GM19099 (cell line): Measurements from ENCODE around the gene RAB10.

Source experiments
- POLR2A ChIP-seq: IDR thresholded peaks from 3 replicates; pipeline ENCODE4 v1.6.1; 2011; ENCODE audit warnings: low read depth; ENCODE audit not compliant: insufficient read length; ENCODE audit errors: extremely low read depth

Gene RAB10

GRCh38 chr2:26011609-26011989 lies 22.3 kb upstream of the RAB10 start:
- no peak for TF ChIP-seq POLR2A

DNA sequence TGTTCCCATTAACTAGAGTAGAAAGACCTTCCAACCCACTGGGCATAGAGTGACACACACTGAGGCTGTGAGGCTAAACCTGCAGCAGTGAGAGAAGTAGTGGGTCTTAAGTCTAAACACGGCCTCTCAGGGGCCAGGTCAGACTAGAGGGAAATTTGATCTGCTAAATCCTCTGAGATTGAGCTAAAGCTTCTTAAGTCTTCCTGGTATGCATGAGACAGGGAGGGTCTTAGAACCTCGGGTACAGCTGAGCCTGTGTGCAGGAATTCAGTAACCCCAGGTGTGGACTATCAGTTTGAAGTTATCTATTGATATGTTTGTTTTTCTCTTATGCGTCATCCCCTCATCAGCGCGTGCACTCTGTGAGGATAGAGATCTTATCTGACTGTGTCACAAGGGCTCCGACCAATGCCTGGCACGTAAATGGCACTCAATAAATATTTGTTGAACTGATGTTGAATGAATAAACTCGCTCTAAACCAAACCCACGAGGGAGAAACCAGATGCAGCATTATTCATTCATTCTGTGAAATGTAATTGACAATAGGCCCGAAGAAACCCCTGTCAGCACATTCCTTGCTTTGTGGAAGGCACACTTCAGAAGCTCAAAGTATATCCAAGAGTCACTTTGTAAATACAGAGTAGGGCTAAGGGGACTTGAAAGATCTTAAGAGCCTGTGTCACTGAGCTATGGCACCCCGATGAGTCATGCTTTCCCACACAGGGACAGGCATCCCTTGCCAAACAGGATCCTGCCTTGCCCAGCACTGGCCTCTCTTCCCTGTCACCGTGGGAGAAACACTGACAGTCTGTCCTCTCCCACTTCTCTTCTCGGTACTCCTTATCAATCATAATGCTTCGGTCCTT lies 21.7 kb upstream of the RAB10 start:
- no peak for TF ChIP-seq POLR2A

DNA sequence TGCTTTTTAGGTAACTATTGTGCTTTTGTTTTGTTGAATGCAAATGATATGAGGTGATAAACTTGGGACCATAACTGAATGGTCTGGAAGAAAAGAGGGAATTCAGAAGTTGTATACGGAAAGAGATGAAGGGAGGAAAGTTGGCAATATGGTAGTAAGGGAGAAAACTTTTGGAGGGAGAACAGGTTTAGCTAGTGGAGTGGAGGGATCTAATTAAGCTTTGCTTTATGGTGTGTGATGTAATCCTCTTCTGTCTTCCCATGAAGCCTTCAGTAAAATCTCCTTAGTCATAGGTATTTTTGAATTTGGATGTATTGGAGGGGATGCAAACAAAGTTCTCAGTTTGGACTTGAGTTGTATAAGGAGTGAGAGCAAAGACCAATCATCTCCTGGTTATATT lies 20.2 kb upstream of the RAB10 start:
- no peak for TF ChIP-seq POLR2A

DNA sequence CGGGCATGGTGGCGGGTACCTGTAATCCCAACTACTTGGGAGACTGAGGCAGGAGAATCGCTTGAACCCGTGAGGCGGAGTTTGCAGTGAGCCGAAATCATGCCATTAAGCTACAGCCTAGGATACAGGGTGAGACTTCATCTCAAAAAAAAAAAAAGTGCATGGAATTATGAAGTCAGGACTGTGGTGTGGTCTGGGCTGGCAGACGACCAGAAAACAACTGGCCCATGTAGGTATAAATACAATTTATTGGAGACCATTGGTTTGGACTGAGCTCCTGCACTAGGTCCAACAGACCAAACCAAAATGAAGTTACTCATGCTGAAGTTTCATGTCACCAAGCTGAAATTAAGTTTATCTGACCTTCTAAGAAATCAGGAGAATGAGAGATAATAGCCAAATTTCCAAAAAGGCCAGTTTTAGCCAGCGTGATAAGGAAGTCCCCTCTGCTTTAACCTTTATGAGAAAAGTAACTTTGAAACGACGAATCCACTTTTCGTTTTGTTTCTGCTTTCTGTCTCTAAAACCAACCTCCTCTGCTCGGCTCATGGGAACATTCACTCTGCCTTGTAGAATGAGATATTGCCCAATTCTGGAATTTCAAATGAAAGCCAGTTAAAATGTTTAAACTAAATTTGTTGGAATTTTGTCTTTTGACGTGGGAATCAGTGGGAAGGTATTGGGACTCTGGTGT lies 17.7 kb upstream of the RAB10 start:
- TF ChIP-seq POLR2A, result no peak

DNA sequence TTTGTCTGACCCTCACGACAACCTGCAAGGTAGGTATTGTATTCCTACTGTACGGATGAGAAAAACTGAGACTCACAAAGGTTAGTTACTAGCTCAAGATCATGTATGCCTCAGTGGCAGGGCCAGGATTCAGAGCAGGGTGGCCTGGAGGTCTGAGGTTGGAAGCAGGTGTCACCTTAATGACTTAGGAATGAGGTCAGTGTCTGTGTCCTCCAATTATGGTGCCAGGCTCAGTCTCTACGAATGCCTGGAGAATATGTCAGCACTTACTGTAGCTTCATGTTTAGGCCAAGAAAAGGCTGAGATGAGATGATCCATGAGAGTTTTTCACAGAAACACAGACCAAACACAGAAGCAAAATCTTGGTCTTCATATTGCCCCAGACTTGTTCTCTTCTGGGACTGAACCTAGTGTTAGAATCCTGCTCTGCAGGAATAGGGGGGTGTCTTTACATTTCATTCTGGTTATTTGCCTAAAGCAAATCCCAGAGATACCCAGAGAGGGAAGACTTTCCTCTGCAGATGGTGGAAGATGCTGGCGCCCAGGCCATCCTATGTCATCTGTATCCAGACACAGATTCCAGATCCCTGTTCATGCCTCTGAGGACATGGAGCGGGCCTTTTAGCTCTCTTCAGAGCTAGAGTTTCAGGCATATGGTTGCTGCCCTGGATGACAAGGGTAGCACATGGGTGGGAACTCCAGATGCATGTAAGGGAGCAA lies 16.3 kb upstream of the RAB10 start:
- TF ChIP-seq POLR2A, result no peak

DNA sequence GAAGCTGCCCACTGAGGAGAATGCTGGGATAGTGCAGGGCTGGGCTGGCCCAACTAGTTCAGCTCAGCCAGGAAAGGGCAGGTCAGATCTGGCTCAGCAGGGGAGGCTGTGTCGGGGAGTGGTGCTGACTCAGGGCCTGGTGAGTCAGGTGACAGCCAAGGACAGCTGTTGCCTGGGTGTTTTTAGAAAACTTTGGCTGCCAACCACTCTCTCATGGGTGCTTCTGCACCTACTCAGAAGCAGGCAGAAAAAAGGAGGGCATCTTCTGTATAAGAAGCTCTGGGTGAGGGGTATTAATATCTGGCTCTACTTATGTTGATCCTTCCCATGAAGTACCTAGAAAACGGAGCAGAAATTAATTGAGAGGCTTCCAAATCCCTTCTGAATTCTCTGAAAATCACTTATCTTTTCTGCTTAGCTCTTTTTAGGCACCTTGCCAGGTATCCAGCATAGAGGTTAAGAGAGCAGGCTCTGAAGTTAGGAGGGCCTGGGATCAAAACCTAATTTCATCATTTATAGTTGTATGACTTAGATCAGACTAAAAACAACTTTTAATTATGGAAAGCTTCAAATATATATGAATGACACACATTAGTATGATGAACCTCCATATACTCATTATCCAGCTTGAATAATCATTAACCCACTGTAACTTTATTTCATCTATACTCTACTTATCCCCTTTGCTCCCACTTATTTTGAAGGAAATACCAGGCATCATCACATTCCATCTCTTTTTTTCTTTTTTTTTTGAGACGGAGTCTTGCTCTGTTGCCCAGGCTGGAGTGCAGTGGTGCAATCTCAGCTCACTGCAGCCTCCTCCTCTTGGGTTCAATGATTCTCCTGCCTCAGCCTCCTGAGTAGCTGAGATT lies 15.5 kb upstream of the RAB10 start:
- TF ChIP-seq POLR2A, result no peak

DNA sequence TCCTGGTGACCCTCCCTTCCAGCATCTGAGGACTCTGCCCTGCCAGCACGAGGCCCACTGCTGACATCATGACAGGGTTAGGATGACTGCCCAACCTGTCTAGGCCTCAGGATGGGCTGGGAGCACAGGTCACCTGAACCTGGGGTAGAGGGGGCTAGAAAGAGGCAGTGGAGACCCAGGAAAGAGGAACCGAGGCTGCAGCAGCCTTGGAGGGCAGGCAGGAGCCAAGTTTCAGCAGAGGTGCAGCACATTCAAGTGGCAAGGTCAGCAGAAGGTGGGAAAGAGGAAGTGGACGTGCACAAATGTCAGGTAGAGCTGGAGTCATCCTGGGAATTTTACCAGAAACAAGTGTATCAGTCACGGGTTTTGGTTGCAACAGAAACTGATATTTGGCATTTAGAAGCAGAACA lies 13.6 kb upstream of the RAB10 start:
- TF ChIP-seq POLR2A, result no peak

DNA sequence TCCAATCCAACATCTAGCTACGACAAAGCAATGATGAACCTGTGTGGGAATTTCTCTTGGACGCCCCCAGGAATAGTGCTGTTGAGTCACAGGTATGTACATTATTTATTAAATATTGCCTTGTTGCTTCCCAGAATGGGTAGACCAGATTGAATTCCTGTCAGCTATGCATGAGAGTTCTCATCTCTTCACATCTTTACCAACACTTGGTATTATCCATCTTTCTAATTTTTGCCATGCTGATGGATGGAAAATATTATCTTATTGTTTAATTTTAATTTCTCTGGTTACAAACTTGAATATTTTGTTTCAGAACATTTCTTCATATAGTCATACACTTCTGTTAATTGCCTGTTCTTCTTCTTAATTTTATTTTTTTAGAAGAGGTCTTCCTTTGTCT lies 9.6 kb upstream of the RAB10 start:
- no peak for TF ChIP-seq POLR2A

- no peak for TF ChIP-seq POLR2A
Measured at GRCh38 chr2:26025509-26025908, 8.4 kb upstream of the RAB10 start.

- TF ChIP-seq POLR2A, result no peak
Measured at GRCh38 chr2:26033270-26033817, 540 bp upstream of the RAB10 start.

- no peak for TF ChIP-seq POLR2A
Measured at GRCh38 chr2:26034637-26034992, 731 bp downstream of the RAB10 start.

DNA sequence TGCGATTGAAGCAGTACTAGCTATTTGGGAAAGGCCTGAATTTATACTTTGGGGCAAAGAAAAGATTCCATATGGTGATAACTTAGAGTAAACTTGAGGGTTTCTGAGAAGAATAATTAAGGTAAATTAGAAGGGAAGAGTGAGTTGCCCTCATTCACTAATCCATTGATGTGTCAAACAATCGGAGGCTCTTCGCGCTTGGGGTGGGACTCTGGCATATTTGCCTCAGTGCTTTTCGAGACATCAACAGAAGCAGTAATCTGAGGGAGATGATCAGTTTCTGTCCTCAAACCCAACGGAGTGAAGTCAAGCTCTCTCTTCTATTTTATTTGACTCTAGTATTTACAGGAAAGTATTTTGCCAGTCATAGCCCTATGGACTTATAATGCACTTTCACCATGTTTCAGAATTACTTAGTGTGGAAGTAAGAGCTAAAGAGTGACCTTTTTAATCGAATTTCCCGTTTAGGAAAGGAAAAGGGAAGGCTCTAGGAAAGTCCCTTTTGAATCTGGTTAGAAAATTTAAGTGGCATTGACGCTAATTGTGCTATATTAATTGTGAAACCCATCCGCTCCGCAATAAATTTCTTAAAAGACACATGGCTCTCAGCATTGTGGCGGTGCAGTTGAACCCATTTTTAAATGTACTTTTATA lies 1.3 kb downstream of the RAB10 start:
- no peak for TF ChIP-seq POLR2A

GRCh38 chr2:26039603-26040323 lies 5.9 kb downstream of the RAB10 start:
- no peak for TF ChIP-seq POLR2A
